ENCODE measurements around the gene PKD1L1. TPM values are rescaled to one million over a fixed set of nuclear protein-coding genes. Genes with fewer than 3 reads are reported as not detected.

The PKD1L1 gene
- total RNA-seq, 1 experiment from 2014 or later: 0.17 TPM

DNA sequence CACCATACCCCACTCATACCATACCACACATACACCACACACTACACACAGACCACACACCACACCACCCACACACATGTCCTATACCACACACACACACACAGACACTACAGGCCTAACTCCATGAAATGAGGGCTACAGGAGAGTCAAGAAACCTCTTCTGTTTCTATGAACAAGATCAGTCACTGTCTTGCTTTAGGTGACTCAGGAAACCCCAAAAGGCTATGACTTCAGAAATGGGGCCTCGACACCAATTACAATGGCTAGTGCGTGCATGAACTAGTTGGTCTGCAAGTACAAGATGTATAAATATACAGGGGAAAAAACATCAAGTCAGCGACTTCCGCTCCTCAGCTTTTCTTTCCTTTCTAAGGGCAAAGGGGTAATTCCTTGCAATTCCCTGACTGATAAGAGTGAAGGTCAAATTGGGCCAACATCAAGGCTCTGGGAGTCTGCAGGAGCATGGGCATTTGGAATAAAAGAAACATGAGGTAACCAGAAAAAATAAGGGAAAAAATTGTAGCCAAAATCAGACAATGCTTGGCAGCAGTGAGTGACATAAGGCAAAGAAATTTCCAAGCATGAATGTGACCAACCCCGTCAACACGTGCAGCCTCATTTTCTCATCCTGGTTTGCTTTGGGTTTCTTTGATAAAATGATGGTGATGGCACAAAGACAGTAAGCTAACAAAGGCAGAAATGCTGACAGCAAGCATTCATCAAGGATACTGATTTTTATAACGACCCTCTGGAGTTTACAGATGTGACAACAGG is 1.5 kb downstream of the PKD1L1 start:
- peaks cover 24 to 36% of the 10 kb centered on the region in 2 experiments for H3K4me1 Mint-ChIP-seq

More for the DNA sequence above, 1.5 kb downstream of the PKD1L1 start:
- Histone ChIP-seq H3K4me2 (ENCODE audit: insufficient read depth, insufficient read length, low read length) (no peak overlapping the region), H4K20me1 (ENCODE audit: control insufficient read depth, insufficient read depth, insufficient read length) (no peaks in the 10 kb centered on the region), H3K27ac (ENCODE audit: insufficient read length, low read depth, low read length) (no peak overlapping the region), H3K27me3 (ENCODE audit: insufficient read depth, low read length) (no peaks in the 10 kb centered on the region), H3K79me2 (ENCODE audit: insufficient read depth, low read length) (no peaks in the 10 kb centered on the region), H3K56ac (ENCODE audit: insufficient read length, low read depth, low read length) (no peak overlapping the region), H2AK5ac (ENCODE audit: insufficient read length, low read length) (no peak overlapping the region), H2AFZ (ENCODE audit: low read length) (no peak overlapping the region), H3K4me1 (ENCODE audit: insufficient read depth, low read length) (peaks cover 6% of the 10 kb centered on the region; the same call in 1 of the 2 replicates), H3T11ph (ENCODE audit: low read length) (no peak overlapping the region), H3K23me2 (ENCODE audit: insufficient read length, low read depth, low read length, poor library complexity, severe bottlenecking) (no peaks in the 10 kb centered on the region), H3K14ac (ENCODE audit: insufficient read depth, low read length) (no peak overlapping the region), H2BK20ac (ENCODE audit: low read depth, low read length, poor library complexity, severe bottlenecking) (no peak overlapping the region), H3K18ac (ENCODE audit: insufficient read length, low read depth, low read length) (no peak overlapping the region), H3K9me3 (ENCODE audit: control insufficient read depth, low read depth, low read length) (no peaks in the 10 kb centered on the region), H2BK5ac (ENCODE audit: insufficient read length, low read length) (no peak overlapping the region), H4K91ac (ENCODE audit: insufficient read length, low read depth, low read length) (no peak overlapping the region), H4K8ac (replicated peaks; ENCODE audit: insufficient read length, low read depth, low read length) (no peak overlapping the region), H3K23ac (ENCODE audit: insufficient read length, low read depth, low read length) (no peak overlapping the region), H4K5ac (ENCODE audit: insufficient read length, low read depth, low read length) (no peak overlapping the region), H3K79me1 (ENCODE audit: insufficient read depth, low read depth, low read length, poor library complexity, severe bottlenecking) (no peaks in the 10 kb centered on the region), H2BK15ac (ENCODE audit: low read depth, low read length) (no peak overlapping the region), H2BK12ac (ENCODE audit: insufficient read length, low read depth, low read length) (no peak overlapping the region), H3K9ac (ENCODE audit: extremely low read depth, insufficient read length, low read length) (no peak overlapping the region), H3K4ac (ENCODE audit: low read depth, low read length) (no peak overlapping the region), H2BK120ac (ENCODE audit: low read depth, low read length, poor library complexity, severe bottlenecking) (no peak overlapping the region)
- Mint-ChIP-seq H3K27ac (peak overlapping the region in 1 of 3 experiments; percentile 16; a peak in 2 of 7 replicates), H3K9me3 (no peaks in the 10 kb centered on the region), H3K36me3 (ENCODE audit: insufficient read depth in 1 of 3, low read depth in 3 of 3) (no peaks in the 10 kb centered on the region), H3K4me3 (no peak overlapping the region), H3K27me3 (ENCODE audit: low read depth) (no peaks in the 10 kb centered on the region; the same call in 1 of the 2 replicates)
- no CpG with 5 or more reads among the region's 7 CpGs for WGBS (ENCODE audit: extremely low coverage, insufficient read length, low lambda C conversion rate)
- no peak for DNase-seq
- no peak for TF ChIP-seq CTCF (conservative IDR thresholded peaks at IDR 0.05)
